Upper lobe of right lung (tissue), 1 donor: ENCODE data around the gene EEF1G. TPM values are rescaled to one million over a fixed set of nuclear protein-coding genes. Genes with fewer than 3 reads are reported as not detected.
A peak's percentile ranks its signal among the peaks of the same experiment; 100 is the strongest.

Source experiments
- ATAC-seq: fragments of 200-7000 bp; cut with Tn5 transposase; one replicate; pipeline ENCODE4 v1.9.1; 2020; ENCODE audit warnings: mild to moderate bottlenecking, moderate library complexity
- DNase-seq: peaks from one replicate; pipeline ENCODE4 v3.0.0-alpha.2; 2020
- H3K27ac ChIP-seq: fragments of 200-600 bp; one replicate; pipeline ENCODE4 v1.8.0; 2022
- H3K27me3 ChIP-seq: fragments of 200-600 bp; one replicate; pipeline ENCODE4 v1.8.0; 2022; ENCODE audit warnings: mild to moderate bottlenecking
- H3K36me3 ChIP-seq: fragments of 200-600 bp; one replicate; pipeline ENCODE4 v1.8.0; 2022
- H3K4me1 ChIP-seq: fragments of 200-600 bp; one replicate; pipeline ENCODE4 v1.8.0; 2022
- H3K4me3 ChIP-seq: fragments of 200-600 bp; one replicate; pipeline ENCODE4 v1.8.0; 2022; ENCODE audit warnings: mild to moderate bottlenecking
- H3K9me3 ChIP-seq: fragments of 200-600 bp; one replicate; pipeline ENCODE4 v1.8.0; 2022
- intact Hi-C: fragments of 100-400 bp; cut with DNase I; formaldehyde crosslinking; loops from one replicate; pipeline ENCODE4 v1.11.0; 2022
- total RNA-seq: library from RNA; stranded (reverse); fragmentation: NEBNext Ultra II Directional; extraction: Animal tissue kit (Norgen Biotek cat#: 25700); gene quantifications from one replicate; pipeline ENCODE4 v1.2.1, GENCODE V29; 2021
- TF ChIP-seq, protein P1 (sequence below): fragments of 200-600 bp; IDR thresholded peaks from one replicate; pipeline ENCODE4 v1.8.0; 2022; ENCODE audit warnings: antibody characterized with exemption
- donor health status: DM: no; HTN: yes; CAD: no; lungs with severe emphysema.

EEF1G gene
- total RNA-seq, 1 donor from 2014 or later: 847 TPM

DNA sequence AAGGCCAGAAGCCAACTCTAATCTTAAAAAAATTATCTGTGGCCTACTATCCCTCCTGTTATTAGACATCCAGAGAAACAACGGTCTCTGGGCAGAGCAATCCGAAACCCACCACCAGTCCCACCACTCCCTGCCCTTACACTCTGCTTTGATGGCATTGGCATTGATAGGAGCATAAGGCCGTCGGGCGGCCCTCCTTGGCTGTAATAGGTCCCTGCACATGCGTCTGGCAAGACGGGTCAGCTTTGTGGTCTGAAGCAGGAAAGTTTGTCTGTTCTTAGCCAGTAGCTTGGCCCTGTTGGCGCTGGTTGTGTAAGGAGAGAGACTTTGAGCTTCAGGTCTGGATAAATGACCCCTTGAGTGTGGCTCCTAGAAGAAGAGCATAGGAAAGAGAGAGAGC is 21.4 kb upstream of the EEF1G start:
- no peak overlapping the region for H3K4me3 ChIP-seq
- ATAC-seq (no peak), DNase-seq (no peak)
- TF ChIP-seq, protein P1, sequence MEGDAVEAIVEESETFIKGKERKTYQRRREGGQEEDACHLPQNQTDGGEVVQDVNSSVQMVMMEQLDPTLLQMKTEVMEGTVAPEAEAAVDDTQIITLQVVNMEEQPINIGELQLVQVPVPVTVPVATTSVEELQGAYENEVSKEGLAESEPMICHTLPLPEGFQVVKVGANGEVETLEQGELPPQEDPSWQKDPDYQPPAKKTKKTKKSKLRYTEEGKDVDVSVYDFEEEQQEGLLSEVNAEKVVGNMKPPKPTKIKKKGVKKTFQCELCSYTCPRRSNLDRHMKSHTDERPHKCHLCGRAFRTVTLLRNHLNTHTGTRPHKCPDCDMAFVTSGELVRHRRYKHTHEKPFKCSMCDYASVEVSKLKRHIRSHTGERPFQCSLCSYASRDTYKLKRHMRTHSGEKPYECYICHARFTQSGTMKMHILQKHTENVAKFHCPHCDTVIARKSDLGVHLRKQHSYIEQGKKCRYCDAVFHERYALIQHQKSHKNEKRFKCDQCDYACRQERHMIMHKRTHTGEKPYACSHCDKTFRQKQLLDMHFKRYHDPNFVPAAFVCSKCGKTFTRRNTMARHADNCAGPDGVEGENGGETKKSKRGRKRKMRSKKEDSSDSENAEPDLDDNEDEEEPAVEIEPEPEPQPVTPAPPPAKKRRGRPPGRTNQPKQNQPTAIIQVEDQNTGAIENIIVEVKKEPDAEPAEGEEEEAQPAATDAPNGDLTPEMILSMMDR: no peak
- peaks cover 36% of the 10 kb centered on the region for H3K4me1 ChIP-seq
- no peaks in the 10 kb centered on the region for H3K9me3 ChIP-seq
- H3K27me3 ChIP-seq: no peaks in the 10 kb centered on the region
- H3K36me3 ChIP-seq: peaks cover 53% of the 10 kb centered on the region
- intact Hi-C loops: no loop called here
- no peak overlapping the region for H3K27ac ChIP-seq

DNA sequence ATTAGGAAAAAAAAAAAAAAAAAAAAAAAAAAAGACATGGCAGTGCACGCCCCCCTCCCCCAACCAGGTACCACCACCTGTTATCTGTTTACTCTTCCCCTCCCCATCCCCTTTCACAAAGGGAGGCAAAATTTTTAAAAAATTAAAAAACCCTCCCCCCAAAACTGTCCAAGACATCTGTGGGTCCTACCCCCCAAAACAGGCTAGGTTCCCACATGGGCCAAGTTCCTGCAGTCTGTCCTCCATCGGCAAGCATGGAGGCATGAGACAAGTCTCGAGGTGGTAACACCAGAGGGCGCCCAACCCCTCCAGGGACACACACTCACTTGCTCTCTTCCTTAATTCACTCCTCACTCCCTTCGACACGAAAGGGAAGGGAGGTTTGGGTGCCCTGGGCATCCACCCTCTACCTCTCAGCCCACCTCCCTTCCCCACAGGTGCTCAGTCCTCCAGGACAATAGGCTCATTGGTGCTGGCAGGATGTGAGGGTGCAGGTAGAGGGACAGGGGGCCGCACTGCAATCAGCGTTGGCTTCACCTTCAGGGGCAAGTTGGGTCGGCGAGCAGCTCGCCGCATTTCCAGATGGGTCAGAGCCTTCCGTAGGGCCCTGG is 19.8 kb upstream of the EEF1G start:
- no peaks in the 10 kb centered on the region for H3K27me3 ChIP-seq
- H3K4me3 ChIP-seq: no peak overlapping the region
- peaks cover 30% of the 10 kb centered on the region for H3K4me1 ChIP-seq
- no peak overlapping the region for H3K27ac ChIP-seq
- DNase-seq (peak; percentile 90), ATAC-seq (peak; percentile 60)
- TF ChIP-seq, protein P1: peak; percentile 60
- intact Hi-C loops: no loop called here
- no peaks in the 10 kb centered on the region for H3K9me3 ChIP-seq
- peaks cover 57% of the 10 kb centered on the region for H3K36me3 ChIP-seq

DNA sequence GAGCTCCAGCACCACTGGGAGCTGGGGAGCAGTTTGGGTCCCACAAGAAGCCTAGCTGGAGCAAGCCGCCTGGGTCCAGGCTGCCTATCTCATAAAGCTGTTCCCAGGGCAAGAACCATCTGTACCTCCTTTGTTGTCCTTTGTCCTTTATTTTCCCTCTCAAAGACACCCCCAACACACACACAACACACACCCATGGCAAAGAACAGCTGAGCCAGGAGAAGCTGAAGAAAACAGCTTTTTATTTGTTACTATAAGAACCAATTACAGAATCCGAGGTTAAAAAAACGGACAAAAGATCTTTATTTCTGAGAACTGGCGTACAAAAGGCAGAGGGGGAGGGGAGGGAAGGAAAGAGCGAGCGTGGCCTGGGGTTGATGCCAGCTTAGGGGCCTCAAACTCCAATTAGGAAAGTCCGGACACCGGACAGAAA is 19.3 kb upstream of the EEF1G start:
- ATAC-seq (no peak), DNase-seq (no peak)
- peaks cover 57% of the 10 kb centered on the region for H3K36me3 ChIP-seq
- TF ChIP-seq, protein P1: no peak
- H3K9me3 ChIP-seq: no peaks in the 10 kb centered on the region
- intact Hi-C loops: no loop called here
- H3K4me1 ChIP-seq: peaks cover 29% of the 10 kb centered on the region
- no peak overlapping the region for H3K4me3 ChIP-seq
- no peaks in the 10 kb centered on the region for H3K27me3 ChIP-seq
- H3K27ac ChIP-seq: peak overlapping the region; percentile 93

DNA sequence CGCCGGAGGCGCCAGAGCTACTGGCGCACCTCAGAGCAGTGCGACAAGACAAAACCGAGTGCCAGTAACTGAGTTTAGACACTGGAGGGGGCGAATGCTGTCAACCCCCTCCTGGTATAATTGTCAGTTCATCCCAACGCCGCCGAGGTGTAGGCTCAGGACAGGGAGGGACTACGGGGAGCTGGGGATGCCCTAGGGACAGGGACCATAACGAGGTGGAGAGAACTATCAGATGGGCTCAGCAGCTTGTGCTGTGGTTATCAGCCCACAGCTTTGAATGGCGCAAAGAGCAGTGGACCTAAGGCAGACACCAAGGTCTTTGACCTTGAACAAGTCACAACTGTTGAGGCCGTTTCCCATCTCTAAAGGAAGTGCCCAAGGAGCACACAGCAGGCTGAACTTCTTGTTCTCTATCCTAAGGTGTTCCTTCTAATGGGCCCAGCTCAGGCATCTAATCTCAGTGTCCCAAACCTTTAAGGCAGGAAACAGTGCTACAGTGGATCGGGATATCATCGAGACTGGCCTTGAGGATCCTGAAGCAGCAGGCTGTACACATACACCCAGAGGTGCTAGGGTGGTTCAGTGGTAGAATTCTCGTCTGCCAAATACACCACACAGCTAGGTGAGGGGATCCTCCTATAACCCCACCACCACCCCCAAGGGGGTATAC is 18.6 kb upstream of the EEF1G start:
- intact Hi-C loops: no loop called here
- ATAC-seq (no peak), DNase-seq (no peak)
- Histone ChIP-seq H3K27ac (peak overlapping the region; percentile 93), H3K4me3 (peak overlapping the region; percentile 71), H3K36me3 (peaks cover 57% of the 10 kb centered on the region), H3K9me3 (no peaks in the 10 kb centered on the region), H3K4me1 (peaks cover 29% of the 10 kb centered on the region), H3K27me3 (no peaks in the 10 kb centered on the region)
- TF ChIP-seq, protein P1: no peak

DNA sequence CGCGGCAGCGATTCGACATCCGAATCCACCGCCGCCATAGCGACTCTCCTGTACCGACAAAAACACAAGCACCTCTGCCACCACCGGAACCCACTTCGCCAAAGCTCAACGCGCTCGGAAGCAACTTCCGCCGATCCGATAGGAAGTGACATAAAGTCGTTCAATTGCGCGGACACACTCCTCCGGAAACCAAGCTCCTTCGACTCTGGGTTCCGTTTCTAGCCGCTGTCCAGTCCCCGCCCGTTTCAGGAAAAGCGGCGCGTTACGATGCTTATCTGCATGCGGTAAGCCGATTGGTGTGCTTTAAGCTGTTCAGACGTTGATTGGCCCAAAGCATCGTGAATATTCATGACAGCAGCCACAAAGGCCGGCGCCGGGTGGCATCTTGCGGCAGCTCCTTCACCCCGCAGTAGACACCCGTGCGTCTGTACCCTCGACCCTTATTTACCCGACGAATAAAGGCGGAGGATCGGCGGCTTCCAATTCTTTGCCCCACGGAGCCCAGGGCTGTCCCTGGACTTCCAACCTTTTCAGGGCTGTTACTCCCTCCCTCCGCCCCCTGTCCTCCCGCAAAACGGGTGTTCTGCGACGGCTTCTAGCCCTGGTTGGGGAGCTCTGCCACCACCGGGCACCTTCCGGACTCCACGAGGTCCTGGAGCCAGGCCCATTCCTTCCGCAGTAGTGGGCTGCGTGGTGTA is 17.9 kb upstream of the EEF1G start, which contains the start of gene TUT1:
TSS of gene TUT1 (minus strand) at position 76 of the 698 bp plus-strand sequence. CDS start at position 38, 38 bp downstream.
- DNase-seq: peak; percentile 96
- intact Hi-C loops: no loop called here
- peaks cover 29% of the 10 kb centered on the region for H3K4me1 ChIP-seq
- TF ChIP-seq, protein P1: no peak
- peaks cover 57% of the 10 kb centered on the region for H3K36me3 ChIP-seq
- H3K9me3 ChIP-seq: no peaks in the 10 kb centered on the region
- H3K4me3 ChIP-seq: peak within 1 kb of the TSS; percentile 71
- no peaks in the 10 kb centered on the region for H3K27me3 ChIP-seq
- ATAC-seq: peak; percentile 96
- H3K27ac ChIP-seq: peak within 1 kb of the TSS; percentile 93
